Activated CD8-positive, alpha-beta memory T cell treated with anti-CD3 and anti-CD28 coated beads, Interleukin-2, amount 50 U/mL, for 4 hours (primary cell): ENCODE data around the gene IREB2.
"Not testable (repeated sequence)": the region's sequence is repeated elsewhere in the genome, so short reads cannot be mapped to it uniquely, and the experiment has no call there.

Experiments used
- DNase-seq: peaks from one replicate; pipeline ENCODE4 v3.0.0-alpha.2; 2020

IREB2 gene

GRCh38 chr15:78407608-78408354 is 30.2 kb upstream of the IREB2 start:
- DNase-seq, result no peak

- no peak for DNase-seq
Measured at GRCh38 chr15:78408355-78408640, 29.7 kb upstream of the IREB2 start.

- no peak for DNase-seq
Measured at GRCh38 chr15:78408961-78409360, 29.1 kb upstream of the IREB2 start.

GRCh38 chr15:78411061-78411460 is 27.0 kb upstream of the IREB2 start:
- DNase-seq, result no peak

- DNase-seq, result no peak
Measured at GRCh38 chr15:78414621-78415250, 23.3 kb upstream of the IREB2 start.

- DNase-seq, result no peak
Measured at GRCh38 chr15:78415284-78415683, 22.7 kb upstream of the IREB2 start.

- no peak for DNase-seq
Measured at GRCh38 chr15:78417754-78418630, 20.0 kb upstream of the IREB2 start.

- no peak for DNase-seq
Measured at GRCh38 chr15:78418686-78419085, 19.3 kb upstream of the IREB2 start.

GRCh38 chr15:78419367-78419766 is 18.6 kb upstream of the IREB2 start:
- DNase-seq, result no peak

- no peak for DNase-seq
Measured at GRCh38 chr15:78420220-78420619, 17.8 kb upstream of the IREB2 start.

- DNase-seq, result no peak
Measured at GRCh38 chr15:78420766-78421165, 17.2 kb upstream of the IREB2 start.

- DNase-seq, result no peak
Measured at GRCh38 chr15:78421238-78421965, 16.6 kb upstream of the IREB2 start.

GRCh38 chr15:78422571-78423340 is 15.3 kb upstream of the IREB2 start:
- DNase-seq, result peak; percentile 66

GRCh38 chr15:78424673-78425072 is 13.3 kb upstream of the IREB2 start:
- DNase-seq, result no peak

- no peak for DNase-seq
Measured at GRCh38 chr15:78425643-78426042, 12.4 kb upstream of the IREB2 start.

GRCh38 chr15:78426300-78426699 is 11.7 kb upstream of the IREB2 start:
- DNase-seq, result no peak

GRCh38 chr15:78427953-78428352 is 10.1 kb upstream of the IREB2 start:
- no peak for DNase-seq

- DNase-seq, result no peak
Measured at GRCh38 chr15:78429477-78429876, 8.5 kb upstream of the IREB2 start.

GRCh38 chr15:78431955-78432354 is 6.1 kb upstream of the IREB2 start:
- no peak for DNase-seq

GRCh38 chr15:78432664-78433063 is 5.4 kb upstream of the IREB2 start:
- no peak for DNase-seq

- DNase-seq, result no peak
Measured at GRCh38 chr15:78434134-78434533, 3.9 kb upstream of the IREB2 start.

- not testable (repeated sequence) for DNase-seq
Measured at GRCh38 chr15:78434711-78435110, 3.3 kb upstream of the IREB2 start.
